DND-41 (cell line): ENCODE measurements around the gene PPIF.
A peak's percentile ranks its signal among the peaks of the same experiment; 100 is the strongest.

Experiments
- ATAC-seq: fragments of 200-7000 bp; cut with Tn5 transposase; 3 replicates; pipeline ENCODE4 v1.9.1; 2021; ENCODE audit warnings: low read depth; ENCODE audit not compliant: insufficient read depth
- DNase-seq: peaks from one replicate; pipeline ENCODE4 v3.0.0-alpha.2; 2020
- H2AFZ ChIP-seq: 2 replicates; pipeline ENCODE4 v1.6.0; 2012; ENCODE audit warnings: low read depth, low read length
- H3K27ac ChIP-seq: 2 replicates; pipeline ENCODE4 v1.5.1; 2012; ENCODE audit warnings: low read length, inconsistent platforms
- H3K27me3 ChIP-seq: fragments of 200-600 bp; sonication (generic); 2 replicates; pipeline ENCODE4 v1.6.0; 2012; ENCODE audit warnings: low read length, mild to moderate bottlenecking, inconsistent platforms; ENCODE audit not compliant: insufficient read depth, poor library complexity
- H3K36me3 ChIP-seq: 2 replicates; pipeline ENCODE4 v1.5.1; 2012; ENCODE audit warnings: low read length, inconsistent platforms; ENCODE audit not compliant: insufficient read depth
- H3K4me1 ChIP-seq: 2 replicates; pipeline ENCODE4 v1.5.1; 2012; ENCODE audit warnings: mild to moderate bottlenecking, low read length; ENCODE audit not compliant: insufficient read depth
- H3K4me2 ChIP-seq: 2 replicates; pipeline ENCODE4 v1.6.0; 2012; ENCODE audit warnings: mild to moderate bottlenecking, moderate library complexity, low read length, inconsistent platforms; ENCODE audit not compliant: insufficient read depth
- H3K4me3 ChIP-seq, 2 experiments: fragments of 200-600 bp in 1 of 2; shearing (Covaris generic) in 1 of 2; 2 replicates each; pipeline ENCODE4 v1.5.1; 2012 to 2016; ENCODE audit warnings: inconsistent platforms in 2 of 2, low read length in 2 of 2, mild to moderate bottlenecking in 2 of 2, low read depth in 1 of 2, moderate library complexity in 1 of 2
- H3K79me2 ChIP-seq: 2 replicates; pipeline ENCODE4 v1.6.0; 2012; ENCODE audit warnings: low read length, inconsistent platforms; ENCODE audit not compliant: insufficient read depth
- H3K9ac ChIP-seq: 2 replicates; pipeline ENCODE4 v1.6.0; 2012; ENCODE audit warnings: low read depth, mild to moderate bottlenecking, inconsistent platforms, low read length, moderate library complexity
- H3K9me3 ChIP-seq: 2 replicates; pipeline ENCODE4 v1.5.1; 2012; ENCODE audit warnings: low read length, moderate library complexity, mild to moderate bottlenecking, inconsistent platforms; ENCODE audit not compliant: insufficient read depth, severe bottlenecking
- H4K20me1 ChIP-seq: 2 replicates; pipeline ENCODE4 v1.6.0; 2012; ENCODE audit warnings: low read length; ENCODE audit not compliant: insufficient read depth
- EZH2 ChIP-seq: IDR thresholded peaks from 3 replicates; pipeline ENCODE4 v1.6.1; 2012; ENCODE audit warnings: borderline replicate concordance, low read depth, mild to moderate bottlenecking, moderate library complexity, low read length, inconsistent platforms; ENCODE audit not compliant: severe bottlenecking
- TF ChIP-seq, protein P1 (sequence below): IDR thresholded peaks from 2 replicates; pipeline ENCODE4 v1.5.1; 2012; ENCODE audit warnings: borderline replicate concordance, low read length, moderate library complexity, mild to moderate bottlenecking; ENCODE audit not compliant: poor library complexity, severe bottlenecking; ENCODE audit errors: extremely low read depth

Gene PPIF

DNA sequence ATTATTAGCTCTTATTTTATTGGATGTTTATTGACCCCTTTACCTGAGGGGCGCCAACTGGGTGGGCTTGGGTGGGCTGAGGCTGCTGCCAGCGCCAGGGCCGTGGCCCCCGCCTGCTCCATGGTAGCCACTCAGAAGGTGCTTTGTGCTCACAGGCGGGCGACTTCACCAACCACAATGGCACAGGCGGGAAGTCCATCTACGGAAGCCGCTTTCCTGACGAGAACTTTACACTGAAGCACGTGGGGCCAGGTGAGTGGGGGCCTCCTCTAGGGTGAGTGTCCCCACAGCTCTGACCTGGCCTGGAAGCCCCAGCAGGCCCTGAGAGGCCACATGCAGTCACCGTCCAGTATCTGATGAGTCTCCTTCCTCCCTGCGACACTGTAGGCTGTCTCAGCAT is 4.1 kb downstream of the PPIF start:
- Histone ChIP-seq H3K79me2 (peaks cover 38% of the 10 kb centered on the region), H3K4me1 (peaks cover 42% of the 10 kb centered on the region), H3K27me3 (no peaks in the 10 kb centered on the region), H3K4me3 (no peak overlapping the region), H3K36me3 (peaks cover 75% of the 10 kb centered on the region), H2AFZ (no peak overlapping the region), H4K20me1 (peaks cover 76% of the 10 kb centered on the region), H3K9me3 (no peaks in the 10 kb centered on the region), H3K27ac (no peak overlapping the region), H3K4me2 (no peak overlapping the region), H3K9ac (no peak overlapping the region)
- ATAC-seq (no peak), DNase-seq (no peak)
- TF ChIP-seq, protein P1, sequence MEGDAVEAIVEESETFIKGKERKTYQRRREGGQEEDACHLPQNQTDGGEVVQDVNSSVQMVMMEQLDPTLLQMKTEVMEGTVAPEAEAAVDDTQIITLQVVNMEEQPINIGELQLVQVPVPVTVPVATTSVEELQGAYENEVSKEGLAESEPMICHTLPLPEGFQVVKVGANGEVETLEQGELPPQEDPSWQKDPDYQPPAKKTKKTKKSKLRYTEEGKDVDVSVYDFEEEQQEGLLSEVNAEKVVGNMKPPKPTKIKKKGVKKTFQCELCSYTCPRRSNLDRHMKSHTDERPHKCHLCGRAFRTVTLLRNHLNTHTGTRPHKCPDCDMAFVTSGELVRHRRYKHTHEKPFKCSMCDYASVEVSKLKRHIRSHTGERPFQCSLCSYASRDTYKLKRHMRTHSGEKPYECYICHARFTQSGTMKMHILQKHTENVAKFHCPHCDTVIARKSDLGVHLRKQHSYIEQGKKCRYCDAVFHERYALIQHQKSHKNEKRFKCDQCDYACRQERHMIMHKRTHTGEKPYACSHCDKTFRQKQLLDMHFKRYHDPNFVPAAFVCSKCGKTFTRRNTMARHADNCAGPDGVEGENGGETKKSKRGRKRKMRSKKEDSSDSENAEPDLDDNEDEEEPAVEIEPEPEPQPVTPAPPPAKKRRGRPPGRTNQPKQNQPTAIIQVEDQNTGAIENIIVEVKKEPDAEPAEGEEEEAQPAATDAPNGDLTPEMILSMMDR, result no peak
- no peak for TF ChIP-seq EZH2

DNA sequence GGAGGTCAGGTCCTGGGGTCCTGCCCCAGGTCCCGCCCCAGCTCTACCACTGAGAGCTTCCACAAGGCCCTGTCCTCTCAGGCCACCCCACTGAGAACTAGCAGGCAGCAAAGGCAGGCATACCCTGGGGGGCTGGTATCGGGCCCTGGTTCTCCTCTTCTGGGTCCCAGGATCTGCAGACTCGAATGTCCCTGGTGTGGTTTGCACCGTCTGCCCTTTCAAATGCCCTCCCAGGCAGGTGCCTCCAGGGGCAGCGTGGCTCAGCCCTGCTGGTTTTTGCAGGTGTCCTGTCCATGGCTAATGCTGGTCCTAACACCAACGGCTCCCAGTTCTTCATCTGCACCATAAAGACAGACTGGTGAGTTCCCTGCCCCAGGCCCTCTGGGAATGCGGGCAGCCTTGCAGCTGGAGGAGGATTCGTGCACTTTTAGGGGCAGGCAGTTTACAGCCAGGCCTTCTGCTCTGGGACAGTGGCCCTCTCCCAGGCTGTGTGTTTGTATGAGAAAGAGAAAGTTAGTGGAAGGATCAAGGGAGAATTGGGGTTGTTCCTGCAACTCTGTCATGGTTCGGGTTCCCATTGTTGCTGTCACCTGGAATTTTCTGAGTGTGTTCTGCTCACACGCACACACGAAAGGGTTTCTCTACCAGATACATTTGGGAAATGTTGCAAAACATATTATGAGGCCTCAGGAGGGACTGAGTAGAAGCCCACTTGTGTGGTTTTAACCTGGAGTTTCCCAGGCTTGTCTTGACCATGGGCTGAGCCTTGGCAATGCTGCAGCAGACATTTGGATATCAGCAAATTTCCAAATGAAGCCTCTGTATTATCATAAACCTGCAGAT is 5.0 kb downstream of the PPIF start:
- TF ChIP-seq, protein P1, result no peak
- no peak for TF ChIP-seq EZH2
- peaks cover 71% of the 10 kb centered on the region for H4K20me1 ChIP-seq
- 0 out of 2 replicates have a peak overlapping the region, but pooled peaks have one; percentile 2 for H3K4me2 ChIP-seq
- H3K4me1 ChIP-seq, result peaks cover 35% of the 10 kb centered on the region
- peaks cover 38% of the 10 kb centered on the region for H3K79me2 ChIP-seq
- no peak overlapping the region for H3K9ac ChIP-seq
- DNase-seq (no peak), ATAC-seq (no peak)
- no peak overlapping the region for H3K4me3 ChIP-seq
- H3K27ac ChIP-seq, result no peak overlapping the region
- no peaks in the 10 kb centered on the region for H3K27me3 ChIP-seq
- H3K36me3 ChIP-seq, result peaks cover 77% of the 10 kb centered on the region
- no peak overlapping the region for H2AFZ ChIP-seq
- no peaks in the 10 kb centered on the region for H3K9me3 ChIP-seq

DNA sequence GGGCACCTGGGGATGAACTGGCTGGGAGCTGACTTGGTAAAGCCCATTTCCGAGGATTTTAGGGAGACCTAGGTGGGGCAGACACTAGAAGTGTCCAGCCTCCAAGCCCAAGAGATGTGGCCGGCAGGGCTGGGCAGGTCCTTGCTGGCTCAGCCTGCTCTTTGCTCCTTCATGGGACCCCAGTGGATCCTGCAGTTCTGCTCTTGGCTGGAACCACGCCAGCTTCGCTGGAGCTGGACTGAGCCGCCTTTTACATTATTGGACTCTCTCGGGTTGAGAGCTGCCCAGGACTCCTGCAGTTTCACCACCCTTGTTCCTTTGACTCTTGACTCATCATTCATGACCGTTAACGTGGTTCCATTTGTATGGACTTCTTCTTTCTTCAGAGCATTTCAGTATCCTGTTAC is 5.7 kb downstream of the PPIF start:
- no peak overlapping the region for H3K27ac ChIP-seq
- H3K4me1 ChIP-seq, result peaks cover 30% of the 10 kb centered on the region
- H4K20me1 ChIP-seq, result peaks cover 71% of the 10 kb centered on the region
- no peak for TF ChIP-seq EZH2
- TF ChIP-seq, protein P1, result no peak
- no peak overlapping the region for H2AFZ ChIP-seq
- H3K4me2 ChIP-seq, result no peak overlapping the region
- no peaks in the 10 kb centered on the region for H3K27me3 ChIP-seq
- DNase-seq (no peak), ATAC-seq (no peak)
- H3K4me3 ChIP-seq, result no peak overlapping the region
- peaks cover 31% of the 10 kb centered on the region for H3K79me2 ChIP-seq
- no peaks in the 10 kb centered on the region for H3K9me3 ChIP-seq
- H3K9ac ChIP-seq, result no peak overlapping the region
- peaks cover 77% of the 10 kb centered on the region for H3K36me3 ChIP-seq
